Activated CD8-positive, alpha-beta T cell treated with anti-CD3 and anti-CD28 coated beads, Interleukin-2, amount 10 ng/mL, durations not matched to agents 7 days and 5 days (primary cell): ENCODE measurements around the gene FAM151A. TPM values are rescaled to one million over a fixed set of nuclear protein-coding genes. Genes with fewer than 3 reads are reported as not detected.

ENCODE experiments used
- ATAC-seq: fragments of 150-1000 bp; cut with Tn5 transposase; one replicate; pipeline ENCODE4 v1.10.0; 2021; ENCODE audit warnings: moderate library complexity
- CTCF ChIA-PET: fragments of 350-600 bp; sonication (Branson Sonifier 250); formaldehyde crosslinking; loops from one replicate; lab custom pipeline; 2021; ENCODE audit warnings: antibody characterized with exemption; lab: Charles Lee
- POLR2A ChIA-PET: fragments of 350-600 bp; sonication (Branson Sonifier 250); formaldehyde crosslinking; loops from one replicate; lab custom pipeline; 2021; ENCODE audit warnings: antibody characterized with exemption; lab: Charles Lee
- DNase-seq: peaks from one replicate; pipeline ENCODE4 v3.0.0-alpha.2; 2020
- H3K27ac Mint-ChIP-seq: one replicate; pipeline ENCODE4 v1.8.0; 2021; ENCODE audit warnings: mild to moderate bottlenecking, mixed read lengths
- H3K27me3 Mint-ChIP-seq: one replicate; pipeline ENCODE4 v1.8.0; 2021; ENCODE audit warnings: low read depth, mixed read lengths
- H3K36me3 Mint-ChIP-seq: one replicate; pipeline ENCODE4 v1.8.0; 2021; ENCODE audit warnings: low read depth, mixed read lengths
- H3K4me1 Mint-ChIP-seq: one replicate; pipeline ENCODE4 v1.8.0; 2021; ENCODE audit warnings: low read depth, mixed read lengths
- H3K4me3 Mint-ChIP-seq: one replicate; pipeline ENCODE4 v1.8.0; 2021; ENCODE audit warnings: mild to moderate bottlenecking, mixed read lengths
- H3K9me3 Mint-ChIP-seq: one replicate; pipeline ENCODE4 v1.8.0; 2022; ENCODE audit warnings: mixed read lengths; ENCODE audit not compliant: insufficient read depth
- total RNA-seq, 2 experiments: library from RNA; stranded (reverse); gene quantifications; one replicate each; pipeline ENCODE4 v1.2.3, GENCODE V29; 2021

The FAM151A gene
- not detected for total RNA-seq

- Mint-ChIP-seq H3K4me3 (no peak within 1 kb of the TSS), H3K27ac (no peak within 1 kb of the TSS), H3K9me3 (no peaks in the 10 kb centered on the region), H3K4me1 (no peaks in the 10 kb centered on the region), H3K36me3 (no peaks in the 10 kb centered on the region), H3K27me3 (no peaks in the 10 kb centered on the region)
- DNase-seq (no peak), ATAC-seq (no peak)
- POLR2A ChIA-PET = no interaction called here
- CTCF ChIA-PET = no interaction called here
Observed at GRCh38 chr1:54623216-54624007, at the start of gene FAM151A. Gene FAM151A (minus strand): TSS chr1:54623525. CDS start chr1:54623395, 130 bp downstream.

GRCh38 chr1:54671985-54672608 is 48.8 kb upstream of the FAM151A start:
- POLR2A ChIA-PET = no interaction called here
- H3K27ac Mint-ChIP-seq = peak overlapping the region; percentile 10

GRCh38 chr1:54668567-54668966 is 45.2 kb upstream of the FAM151A start:
- H3K27me3 Mint-ChIP-seq = peaks cover 26% of the 10 kb centered on the region
- H3K4me3 Mint-ChIP-seq = no peak overlapping the region
- H3K27ac Mint-ChIP-seq = no peak overlapping the region
- DNase-seq (no peak), ATAC-seq (no peak)
- peaks cover 10% of the 10 kb centered on the region for H3K4me1 Mint-ChIP-seq
- ChIA-PET POLR2A (no interaction called here), CTCF (no interaction called here)
- H3K36me3 Mint-ChIP-seq = no peaks in the 10 kb centered on the region
- no peaks in the 10 kb centered on the region for H3K9me3 Mint-ChIP-seq

More at GRCh38 chr1:54671985-54672608, 48.8 kb upstream of the FAM151A start:
- Mint-ChIP-seq H3K9me3 (no peaks in the 10 kb centered on the region), H3K36me3 (no peaks in the 10 kb centered on the region), H3K27me3 (peaks cover 28% of the 10 kb centered on the region), H3K4me1 (peaks cover 10% of the 10 kb centered on the region), H3K4me3 (no peak overlapping the region)
- CTCF ChIA-PET = interaction anchor here (0.6 to 3.0 kb wide), 15 partner anchors 9 to 593 kb away, joined by 3 to 14 read pairs (median 4); a partner anchor contains a TSS
- peak; percentile 92 for ATAC-seq
- DNase-seq = peak; percentile 87

GRCh38 chr1:54667797-54668196 is 44.5 kb upstream of the FAM151A start:
- H3K36me3 Mint-ChIP-seq = no peaks in the 10 kb centered on the region
- CTCF ChIA-PET = interaction anchor here (1.3 kb wide), 1 partner anchor 134 kb away, joined by 3 read pairs; the partner anchor contains the start of gene TTC22
- H3K27ac Mint-ChIP-seq = no peak overlapping the region
- H3K4me1 Mint-ChIP-seq = peaks cover 10% of the 10 kb centered on the region
- ATAC-seq (no peak), DNase-seq (no peak)
- POLR2A ChIA-PET = no interaction called here
- no peaks in the 10 kb centered on the region for H3K9me3 Mint-ChIP-seq
- H3K4me3 Mint-ChIP-seq = no peak overlapping the region
- H3K27me3 Mint-ChIP-seq = peaks cover 21% of the 10 kb centered on the region

- no peak for ATAC-seq
- Mint-ChIP-seq H3K4me3 (no peak overlapping the region), H3K27me3 (peaks cover 14% of the 10 kb centered on the region), H3K27ac (no peak overlapping the region), H3K4me1 (no peaks in the 10 kb centered on the region), H3K9me3 (no peaks in the 10 kb centered on the region), H3K36me3 (no peaks in the 10 kb centered on the region)
- ChIA-PET POLR2A (no interaction called here), CTCF (no interaction called here)
- DNase-seq = no peak
Observed at GRCh38 chr1:54666333-54666732, 43.0 kb upstream of the FAM151A start.

- no peak for DNase-seq
- H3K27ac Mint-ChIP-seq = no peak overlapping the region
- peaks cover 14% of the 10 kb centered on the region for H3K27me3 Mint-ChIP-seq
- no peaks in the 10 kb centered on the region for H3K9me3 Mint-ChIP-seq
- H3K36me3 Mint-ChIP-seq = no peaks in the 10 kb centered on the region
- POLR2A ChIA-PET = no interaction called here
- CTCF ChIA-PET = no interaction called here
- no peaks in the 10 kb centered on the region for H3K4me1 Mint-ChIP-seq
- no peak for ATAC-seq
- no peak overlapping the region for H3K4me3 Mint-ChIP-seq
Observed at GRCh38 chr1:54665852-54666251, 42.5 kb upstream of the FAM151A start.

GRCh38 chr1:54664364-54664763 is 41.0 kb upstream of the FAM151A start:
- Mint-ChIP-seq H3K27me3 (peaks cover 14% of the 10 kb centered on the region), H3K9me3 (no peaks in the 10 kb centered on the region), H3K36me3 (no peaks in the 10 kb centered on the region), H3K4me1 (no peaks in the 10 kb centered on the region), H3K4me3 (no peak overlapping the region), H3K27ac (no peak overlapping the region)
- ChIA-PET CTCF (interaction anchor here (1.1 kb wide), 1 partner anchor 128 kb away, joined by 3 read pairs; no protein-coding TSS in a partner anchor), POLR2A (interaction anchor here (1.1 kb wide), 1 partner anchor 165 kb away, joined by 3 read pairs; no protein-coding TSS in a partner anchor)
- DNase-seq (no peak), ATAC-seq (no peak)

- Mint-ChIP-seq H3K4me1 (no peaks in the 10 kb centered on the region), H3K27ac (no peak overlapping the region), H3K36me3 (no peaks in the 10 kb centered on the region), H3K27me3 (peaks cover 13% of the 10 kb centered on the region), H3K9me3 (no peaks in the 10 kb centered on the region), H3K4me3 (no peak overlapping the region)
- ChIA-PET CTCF (no interaction called here), POLR2A (interaction anchor here (1.1 kb wide), 1 partner anchor 164 kb away, joined by 3 read pairs; no protein-coding TSS in a partner anchor)
- DNase-seq (no peak), ATAC-seq (no peak)
Observed at GRCh38 chr1:54663725-54664124, 40.4 kb upstream of the FAM151A start.

GRCh38 chr1:54658164-54658913 is 35.0 kb upstream of the FAM151A start:
- DNase-seq (no peak), ATAC-seq (no peak)
- ChIA-PET CTCF (interaction anchor here (0.8 kb wide), 1 partner anchor 143 kb away, joined by 3 read pairs; no protein-coding TSS in a partner anchor), POLR2A (no interaction called here)
- Mint-ChIP-seq H3K27me3 (peaks cover 9% of the 10 kb centered on the region), H3K4me3 (no peak overlapping the region), H3K4me1 (no peaks in the 10 kb centered on the region), H3K27ac (no peak overlapping the region), H3K9me3 (no peaks in the 10 kb centered on the region), H3K36me3 (no peaks in the 10 kb centered on the region)

- H3K27ac Mint-ChIP-seq = no peak overlapping the region
- CTCF ChIA-PET = no interaction called here
- no peaks in the 10 kb centered on the region for H3K36me3 Mint-ChIP-seq
- POLR2A ChIA-PET = no interaction called here
- peaks cover 13% of the 10 kb centered on the region for H3K27me3 Mint-ChIP-seq
- no peaks in the 10 kb centered on the region for H3K9me3 Mint-ChIP-seq
- no peak overlapping the region for H3K4me3 Mint-ChIP-seq
- H3K4me1 Mint-ChIP-seq = no peaks in the 10 kb centered on the region
- ATAC-seq (no peak), DNase-seq (no peak)
Observed at GRCh38 chr1:54653036-54653435, 29.7 kb upstream of the FAM151A start.

GRCh38 chr1:54652168-54652567 is 28.8 kb upstream of the FAM151A start:
- CTCF ChIA-PET = no interaction called here
- H3K27ac Mint-ChIP-seq = no peak overlapping the region
- peaks cover 9% of the 10 kb centered on the region for H3K27me3 Mint-ChIP-seq
- no peak overlapping the region for H3K4me3 Mint-ChIP-seq
- H3K36me3 Mint-ChIP-seq = no peaks in the 10 kb centered on the region
- DNase-seq (no peak), ATAC-seq (no peak)
- POLR2A ChIA-PET = no interaction called here
- no peaks in the 10 kb centered on the region for H3K9me3 Mint-ChIP-seq
- no peaks in the 10 kb centered on the region for H3K4me1 Mint-ChIP-seq
